ENCODE results near the gene SLC26A5.

DNA sequence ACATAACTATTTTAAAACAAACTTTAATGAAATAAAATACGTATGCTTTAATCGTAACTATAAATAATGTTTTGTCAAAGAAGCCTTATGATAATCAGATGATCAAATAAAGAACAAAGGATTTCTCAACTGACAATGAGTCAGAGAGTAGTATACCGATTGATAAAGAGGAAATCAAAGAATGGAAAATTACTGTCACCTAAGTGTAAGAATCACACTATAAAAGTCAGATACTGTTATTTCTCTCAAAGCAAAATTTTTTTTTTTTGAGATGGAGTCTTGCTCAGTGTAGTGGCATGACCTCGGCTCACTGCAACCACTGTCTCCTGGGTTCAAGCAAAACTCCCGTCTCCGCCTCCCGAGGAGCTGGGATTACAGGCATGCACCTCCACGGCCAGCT lies 120.3 kb downstream of the SLC26A5 start:
- TF ChIP-seq POLR2A (IDR thresholded peaks at IDR 0.05; ENCODE audit: extremely low read depth, insufficient read length) = no peak
- TF ChIP-seq, protein P1, sequence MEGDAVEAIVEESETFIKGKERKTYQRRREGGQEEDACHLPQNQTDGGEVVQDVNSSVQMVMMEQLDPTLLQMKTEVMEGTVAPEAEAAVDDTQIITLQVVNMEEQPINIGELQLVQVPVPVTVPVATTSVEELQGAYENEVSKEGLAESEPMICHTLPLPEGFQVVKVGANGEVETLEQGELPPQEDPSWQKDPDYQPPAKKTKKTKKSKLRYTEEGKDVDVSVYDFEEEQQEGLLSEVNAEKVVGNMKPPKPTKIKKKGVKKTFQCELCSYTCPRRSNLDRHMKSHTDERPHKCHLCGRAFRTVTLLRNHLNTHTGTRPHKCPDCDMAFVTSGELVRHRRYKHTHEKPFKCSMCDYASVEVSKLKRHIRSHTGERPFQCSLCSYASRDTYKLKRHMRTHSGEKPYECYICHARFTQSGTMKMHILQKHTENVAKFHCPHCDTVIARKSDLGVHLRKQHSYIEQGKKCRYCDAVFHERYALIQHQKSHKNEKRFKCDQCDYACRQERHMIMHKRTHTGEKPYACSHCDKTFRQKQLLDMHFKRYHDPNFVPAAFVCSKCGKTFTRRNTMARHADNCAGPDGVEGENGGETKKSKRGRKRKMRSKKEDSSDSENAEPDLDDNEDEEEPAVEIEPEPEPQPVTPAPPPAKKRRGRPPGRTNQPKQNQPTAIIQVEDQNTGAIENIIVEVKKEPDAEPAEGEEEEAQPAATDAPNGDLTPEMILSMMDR (IDR thresholded peaks at IDR 0.05; ENCODE audit: low read depth, low read length) = no peak
- TF ChIP-seq, protein P2, sequence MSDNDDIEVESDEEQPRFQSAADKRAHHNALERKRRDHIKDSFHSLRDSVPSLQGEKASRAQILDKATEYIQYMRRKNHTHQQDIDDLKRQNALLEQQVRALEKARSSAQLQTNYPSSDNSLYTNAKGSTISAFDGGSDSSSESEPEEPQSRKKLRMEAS (IDR thresholded peaks at IDR 0.05; ENCODE audit: low read depth, low read length) = no peak
- no peak for TF ChIP-seq MYC (IDR thresholded peaks at IDR 0.05; ENCODE audit: low read depth, low read length)
